Measurements from ENCODE around the gene PDCD4. TPM values are rescaled to one million over a fixed set of nuclear protein-coding genes. Genes with fewer than 3 reads are reported as not detected.

PDCD4 gene
- total RNA-seq, 1 experiment from 2014 or later, result 32.7 TPM

GRCh38 chr10:110828525-110828924 is 43.2 kb upstream of the PDCD4 start:
- Mint-ChIP-seq H3K4me1 (peaks cover 9% of the 10 kb centered on the region), H3K9me3 (no peaks in the 10 kb centered on the region), H3K4me3 (no peak overlapping the region), H3K27me3 (ENCODE audit: low read depth) (no peaks in the 10 kb centered on the region), H3K36me3 (no peaks in the 10 kb centered on the region), H3K27ac (no peak overlapping the region)
- DNase-seq (ENCODE audit: low spot score) (no peak), ATAC-seq (no peak)
- CTCF ChIA-PET, result no interaction called here
- TF ChIP-seq NFATC4 (CRISPR knock-in tag; IDR thresholded peaks at IDR 0.05) (no peak), MXD4 (CRISPR knock-in tag; IDR thresholded peaks at IDR 0.05; ENCODE audit: borderline replicate concordance) (no peak), GTF2I (CRISPR knock-in tag; conservative IDR thresholded peaks at IDR 0.05) (no peak), JAZF1 (CRISPR knock-in tag; IDR thresholded peaks at IDR 0.05) (no peak), NR3C1 (CRISPR knock-in tag; conservative IDR thresholded peaks at IDR 0.05; ENCODE audit: low read depth) (no peak), ZNF532 (CRISPR knock-in tag; IDR thresholded peaks at IDR 0.05; ENCODE audit: borderline replicate concordance) (no peak), CDX4 (CRISPR knock-in tag; IDR thresholded peaks at IDR 0.05; ENCODE audit: borderline replicate concordance) (no peak), ZNF219 (CRISPR knock-in tag; IDR thresholded peaks at IDR 0.05; ENCODE audit: borderline replicate concordance) (no peak), ZNF263 (CRISPR knock-in tag; IDR thresholded peaks at IDR 0.05; ENCODE audit: low read depth) (no peak), TP53 (CRISPR knock-in tag; IDR thresholded peaks at IDR 0.05) (no peak), ZNF512 (CRISPR knock-in tag; IDR thresholded peaks at IDR 0.05; ENCODE audit: borderline replicate concordance) (no peak), HMGA2 (CRISPR knock-in tag; IDR thresholded peaks at IDR 0.05) (no peak), OVOL2 (CRISPR knock-in tag; IDR thresholded peaks at IDR 0.05; ENCODE audit: borderline replicate concordance) (no peak), ZBTB43 (CRISPR knock-in tag; IDR thresholded peaks at IDR 0.05) (no peak), ESRRA (CRISPR knock-in tag; IDR thresholded peaks at IDR 0.05; ENCODE audit: borderline replicate concordance) (no peak), ZNF232 (CRISPR knock-in tag; IDR thresholded peaks at IDR 0.05) (no peak)
- POLR2A ChIA-PET, result no interaction called here

GRCh38 chr10:110829721-110830410 is 41.9 kb upstream of the PDCD4 start:
- Mint-ChIP-seq H3K9me3 (no peaks in the 10 kb centered on the region), H3K27me3 (ENCODE audit: low read depth) (no peaks in the 10 kb centered on the region), H3K4me3 (no peak overlapping the region), H3K27ac (no peak overlapping the region), H3K4me1 (peaks cover 15% of the 10 kb centered on the region), H3K36me3 (no peaks in the 10 kb centered on the region)
- no peak for ATAC-seq
- CTCF ChIA-PET, result no interaction called here
- POLR2A ChIA-PET, result interaction anchor here (0.6 kb wide), 1 partner anchor 42 kb away, joined by 4 read pairs; the partner anchor contains the start of gene PDCD4
- no peak for DNase-seq (ENCODE audit: low spot score)
- no peak for TF ChIP-seq ERG (CRISPR knock-in tag; IDR thresholded peaks at IDR 0.05)
- TF ChIP-seq ZNF423 (CRISPR knock-in tag; IDR thresholded peaks at IDR 0.05), result no peak
- no peak for TF ChIP-seq TEAD1 (CRISPR knock-in tag; IDR thresholded peaks at IDR 0.05)
- TF ChIP-seq PREB (CRISPR knock-in tag; IDR thresholded peaks at IDR 0.05; ENCODE audit: borderline replicate concordance), result no peak
- TF ChIP-seq FOXP1 (CRISPR knock-in tag; IDR thresholded peaks at IDR 0.05; ENCODE audit: borderline replicate concordance), result no peak
- TF ChIP-seq E2F5 (CRISPR knock-in tag; IDR thresholded peaks at IDR 0.05), result no peak

All from WTC11 (cell line).